Keratinocyte (primary cell): ENCODE results near the gene CPS1. TPM values are rescaled to one million over a fixed set of nuclear protein-coding genes. Genes with fewer than 3 reads are reported as not detected.

ENCODE experiments used
- DNase-seq: peaks from one replicate; pipeline ENCODE4 v3.0.0-alpha.2; 2011; ENCODE audit warnings: low read depth, missing footprints, low spot score
- FAIRE-seq: peaks from 2 replicates; lab custom pipeline; 2011; peaks lifted over from hg19 to GRCh38; lab: Jason Lieb, UNC
- H2AFZ ChIP-seq: 2 replicates; pipeline ENCODE4 v1.6.0; 2012; ENCODE audit warnings: low read length, control low read depth, inconsistent platforms; ENCODE audit not compliant: control insufficient read depth
- H3K27ac ChIP-seq: 2 replicates; pipeline ENCODE4 v1.5.1; 2011; ENCODE audit warnings: low read length; ENCODE audit not compliant: control insufficient read depth, insufficient read depth
- H3K27me3 ChIP-seq: 3 replicates; pipeline ENCODE4 v1.6.0; 2011; ENCODE audit warnings: low read length; ENCODE audit not compliant: control insufficient read depth, insufficient read depth; ENCODE audit errors: extremely low read depth
- H3K36me3 ChIP-seq, 2 experiments: 2 replicates in 1 of 2; 3 replicates in 1 of 2; pipeline ENCODE4 v1.5.1; 2011; ENCODE audit warnings: low read length in 2 of 2, mild to moderate bottlenecking in 1 of 2; ENCODE audit not compliant: control insufficient read depth in 2 of 2, insufficient read depth in 2 of 2; ENCODE audit errors: extremely low read depth in 1 of 2
- H3K4me1 ChIP-seq: 3 replicates; pipeline ENCODE4 v1.5.1; 2011; ENCODE audit warnings: low read length; ENCODE audit not compliant: control insufficient read depth, insufficient read depth; ENCODE audit errors: extremely low read depth
- H3K4me2 ChIP-seq: 3 replicates; pipeline ENCODE4 v1.6.0; 2011; ENCODE audit warnings: low read depth, low read length; ENCODE audit not compliant: control insufficient read depth, insufficient read depth; ENCODE audit errors: extremely low read depth
- H3K4me3 ChIP-seq, 3 experiments: fragments of 200-600 bp in 1 of 3; sonication (generic) in 1 of 3; 2 replicates in 2 of 3; 3 replicates in 1 of 3; pipeline ENCODE4 v1.5.1; 2011 to 2016; ENCODE audit warnings: low read length in 3 of 3, mild to moderate bottlenecking in 3 of 3, control low read depth in 2 of 3, inconsistent platforms in 1 of 3, low read depth in 1 of 3, mixed read lengths in 1 of 3, mixed run types in 1 of 3, moderate library complexity in 1 of 3; ENCODE audit not compliant: control insufficient read depth in 2 of 3, insufficient read depth in 2 of 3; ENCODE audit errors: extremely low read depth in 1 of 3
- H3K79me2 ChIP-seq: 2 replicates; pipeline ENCODE4 v1.6.0; 2012; ENCODE audit warnings: low read length; ENCODE audit not compliant: control insufficient read depth, insufficient read depth
- H3K9ac ChIP-seq: 3 replicates; pipeline ENCODE4 v1.6.0; 2011; ENCODE audit warnings: low read length; ENCODE audit not compliant: control insufficient read depth, insufficient read depth; ENCODE audit errors: extremely low read depth
- H3K9me1 ChIP-seq: 3 replicates; pipeline ENCODE4 v1.6.0; 2011; ENCODE audit warnings: low read length; ENCODE audit not compliant: control insufficient read depth, insufficient read depth; ENCODE audit errors: extremely low read depth
- H3K9me3 ChIP-seq: 2 replicates; pipeline ENCODE4 v1.5.1; 2012; ENCODE audit warnings: low read depth, low read length; ENCODE audit not compliant: control insufficient read depth
- H4K20me1 ChIP-seq: 3 replicates; pipeline ENCODE4 v1.6.0; 2011; ENCODE audit warnings: low read length; ENCODE audit not compliant: control insufficient read depth, insufficient read depth; ENCODE audit errors: extremely low read depth
- CTCF ChIP-seq, 3 experiments: IDR thresholded peaks in 1 of 3; conservative IDR thresholded peaks in 1 of 3; optimal IDR thresholded peaks in 1 of 3; 2 replicates in 2 of 3; 3 replicates in 1 of 3; pipeline versions ENCODE3 to v1.5.1; 2011; ENCODE audit warnings: low read length in 3 of 3, mild to moderate bottlenecking in 3 of 3, moderate library complexity in 2 of 3, control low read depth in 1 of 3, inconsistent platforms in 1 of 3; ENCODE audit not compliant: insufficient read depth in 2 of 3; ENCODE audit errors: extremely low read depth in 1 of 3
- EZH2 ChIP-seq: IDR thresholded peaks from one replicate; pipeline ENCODE4 v1.6.1; 2012; ENCODE audit warnings: inconsistent platforms, mild to moderate bottlenecking, low read length, moderate library complexity
- dilution Hi-C: fragments of 300-500 bp; cut with MboI; formaldehyde crosslinking; loops from one replicate; pipeline ENCODE4 v1.7.0; 2020; ENCODE audit warnings: low sequenced_read_pairs; ENCODE audit not compliant: extremely low pct_ligation_motif_present
- polyA plus RNA-seq, 5 experiments: library from polyadenylated mRNA; depleted of rRNA in 3 of 5; stranded (reverse) in 3 of 5; stranded (forward) in 1 of 5; unstranded in 1 of 5; fragments of >200 nt; gene quantifications; 1 replicate in 1 of 5; 2 replicates in 3 of 5; 3 replicates in 1 of 5; pipeline versions ENCODE4 v1.2.1 to v1.2.3, GENCODE V29; 2011 to 2012; ENCODE audit warnings: missing spikeins in 2 of 5, low read depth in 1 of 5, low replicate concordance in 1 of 5

The CPS1 gene
- polyA plus RNA-seq, 1 donor (not counting 4 experiments of a cell fraction or from before 2014, with no cell fraction given): 33.0 TPM

GRCh38 chr2:210531482-210531881, 24.9 kb upstream of the CPS1 start:
- Histone ChIP-seq H4K20me1 (no peaks in the 10 kb centered on the region), H3K4me2 (no peak overlapping the region), H3K36me3 (no peaks in the 10 kb centered on the region), H3K4me3 (no peak overlapping the region), H2AFZ (no peak overlapping the region), H3K27ac (no peak overlapping the region), H3K9me3 (no peaks in the 10 kb centered on the region), H3K79me2 (no peaks in the 10 kb centered on the region), H3K4me1 (no peaks in the 10 kb centered on the region), H3K9me1 (no peaks in the 10 kb centered on the region), H3K9ac (no peak overlapping the region), H3K27me3 (no peaks in the 10 kb centered on the region)
- no peak for FAIRE-seq
- dilution Hi-C loops: no loop called here
- no peak for DNase-seq
- no peak for TF ChIP-seq EZH2
- TF ChIP-seq CTCF (optimal IDR thresholded peaks at IDR 0.05 in 1 of 3, IDR thresholded peaks at IDR 0.05 in 1 of 3, conservative IDR thresholded peaks at IDR 0.05 in 1 of 3; ENCODE audit: extremely low read depth in 1 of 3, insufficient read depth in 2 of 3, low read length in 3 of 3): no peak

- FAIRE-seq: no peak
- dilution Hi-C loops: no loop called here
- no peak overlapping the region for H3K4me3 ChIP-seq
- H3K9ac ChIP-seq: no peak overlapping the region
- no peak overlapping the region for H3K4me2 ChIP-seq
- no peaks in the 10 kb centered on the region for H3K36me3 ChIP-seq
- no peaks in the 10 kb centered on the region for H4K20me1 ChIP-seq
- no peaks in the 10 kb centered on the region for H3K9me1 ChIP-seq
- TF ChIP-seq CTCF (optimal IDR thresholded peaks at IDR 0.05 in 1 of 3, IDR thresholded peaks at IDR 0.05 in 1 of 3, conservative IDR thresholded peaks at IDR 0.05 in 1 of 3; ENCODE audit: extremely low read depth in 1 of 3, insufficient read depth in 2 of 3, low read length in 3 of 3) (no peak), EZH2 (no peak)
- no peak overlapping the region for H3K27ac ChIP-seq
- H2AFZ ChIP-seq: no peak overlapping the region
- H3K79me2 ChIP-seq: no peaks in the 10 kb centered on the region
- no peak for DNase-seq
- no peaks in the 10 kb centered on the region for H3K9me3 ChIP-seq
- H3K4me1 ChIP-seq: no peaks in the 10 kb centered on the region
- no peaks in the 10 kb centered on the region for H3K27me3 ChIP-seq
These were observed 23.0 kb upstream of the CPS1 start for GRCh38 chr2:210533389-210533788.
